Activated CD4-positive, alpha-beta T cell treated with anti-CD3 and anti-CD28 coated beads for 36 hours (primary cell): ENCODE data around the gene CLDN5. TPM values are rescaled to one million over a fixed set of nuclear protein-coding genes. Genes with fewer than 3 reads are reported as not detected.

Experiments used
- ATAC-seq: fragments of 200-7000 bp; cut with Tn5 transposase; one replicate; pipeline ENCODE4 v1.10.0; 2021; ENCODE audit warnings: mild to moderate bottlenecking, moderate library complexity
- CTCF ChIA-PET: fragments of 350-600 bp; sonication (Branson Sonifier 250); formaldehyde crosslinking; loops from one replicate; lab custom pipeline; 2021; ENCODE audit warnings: antibody characterized with exemption; lab: Charles Lee
- POLR2A ChIA-PET: fragments of 350-600 bp; sonication (Branson Sonifier 250); formaldehyde crosslinking; loops from one replicate; lab custom pipeline; 2021; ENCODE audit warnings: antibody characterized with exemption, inconsistent platforms; lab: Charles Lee
- DNase-seq: peaks from one replicate; pipeline ENCODE4 v3.0.0-alpha.2; 2020
- H3K27ac Mint-ChIP-seq: one replicate; pipeline ENCODE4 v1.8.0; 2021; ENCODE audit warnings: mixed read lengths
- H3K27me3 Mint-ChIP-seq: one replicate; pipeline ENCODE4 v1.8.0; 2021; ENCODE audit warnings: mixed read lengths
- H3K36me3 Mint-ChIP-seq: one replicate; pipeline ENCODE4 v1.8.0; 2021; ENCODE audit warnings: low read depth, mixed read lengths
- H3K4me1 Mint-ChIP-seq: one replicate; pipeline ENCODE4 v1.8.0; 2021; ENCODE audit warnings: mixed read lengths
- H3K4me3 Mint-ChIP-seq: one replicate; pipeline ENCODE4 v1.8.0; 2021; ENCODE audit warnings: mild to moderate bottlenecking, moderate library complexity, mixed read lengths
- H3K9me3 Mint-ChIP-seq: one replicate; pipeline ENCODE4 v1.8.0; 2021; ENCODE audit warnings: low read depth, mixed read lengths
- intact Hi-C, 2 experiments: fragments of 100-400 bp; cut with DNase I in 1 of 2; cut with micrococcal nuclease in 1 of 2; formaldehyde crosslinking; loops; one replicate each; pipeline versions ENCODE4 v1.14.2 to v1.15.1; 2022 to 2024; cut with DNase I, micrococcal nuclease
- total RNA-seq, 2 experiments: library from RNA; stranded (reverse); gene quantifications; one replicate each; pipeline ENCODE4 v1.2.3, GENCODE V29; 2021

Gene CLDN5
- total RNA-seq, 2 experiments from 2014 or later = not detected

- Mint-ChIP-seq H3K36me3 (peaks cover 36% of the 10 kb centered on the region), H3K9me3 (no peaks in the 10 kb centered on the region), H3K4me3 (no peak overlapping the region), H3K4me1 (peaks cover 5% of the 10 kb centered on the region), H3K27me3 (peaks cover 14% of the 10 kb centered on the region), H3K27ac (no peak overlapping the region)
- ChIA-PET CTCF (no interaction called here), POLR2A (no interaction called here)
- ATAC-seq = no peak
- DNase-seq = no peak
- intact Hi-C loops = loop anchor here in 1 of 2 experiments (5.0 kb wide), 1 partner anchor 112 kb away; no protein-coding TSS in a partner anchor
These were observed 4.2 kb downstream of the CLDN5 start for GRCh38 chr22:19520007-19520406.

- peaks cover 3% of the 10 kb centered on the region for H3K4me1 Mint-ChIP-seq
- no peak overlapping the region for H3K4me3 Mint-ChIP-seq
- intact Hi-C loops = no loop called here
- peaks cover 9% of the 10 kb centered on the region for H3K27me3 Mint-ChIP-seq
- CTCF ChIA-PET = no interaction called here
- ATAC-seq (no peak), DNase-seq (no peak)
- peaks cover 43% of the 10 kb centered on the region for H3K36me3 Mint-ChIP-seq
- POLR2A ChIA-PET = interaction anchor here (0.7 kb wide), 1 partner anchor 198 kb away, joined by 3 read pairs; no protein-coding TSS in a partner anchor
- no peaks in the 10 kb centered on the region for H3K9me3 Mint-ChIP-seq
- H3K27ac Mint-ChIP-seq = no peak overlapping the region
These were observed 4.9 kb downstream of the CLDN5 start for GRCh38 chr22:19519041-19519926.

- Mint-ChIP-seq H3K27me3 (peaks cover 6% of the 10 kb centered on the region), H3K27ac (no peak overlapping the region), H3K4me3 (no peak overlapping the region), H3K9me3 (no peaks in the 10 kb centered on the region), H3K36me3 (peaks cover 50% of the 10 kb centered on the region), H3K4me1 (no peaks in the 10 kb centered on the region)
- intact Hi-C loops = no loop called here
- DNase-seq (no peak), ATAC-seq (no peak)
- CTCF ChIA-PET = no interaction called here
- POLR2A ChIA-PET = interaction anchor here (0.5 kb wide), 1 partner anchor 83 kb away, joined by 5 read pairs; no protein-coding TSS in a partner anchor
These were observed 5.6 kb downstream of the CLDN5 start for GRCh38 chr22:19518635-19519034.

GRCh38 chr22:19517919-19518611 lies 6.1 kb downstream of the CLDN5 start:
- CTCF ChIA-PET = no interaction called here
- Mint-ChIP-seq H3K4me1 (no peaks in the 10 kb centered on the region), H3K9me3 (no peaks in the 10 kb centered on the region), H3K27me3 (peaks cover 4% of the 10 kb centered on the region), H3K27ac (no peak overlapping the region), H3K36me3 (peaks cover 55% of the 10 kb centered on the region), H3K4me3 (no peak overlapping the region)
- DNase-seq (no peak), ATAC-seq (no peak)
- POLR2A ChIA-PET = interaction anchor here (0.5 kb wide), 1 partner anchor 84 kb away, joined by 5 read pairs; no protein-coding TSS in a partner anchor
- intact Hi-C loops = no loop called here

GRCh38 chr22:19517171-19517500 lies 7.1 kb downstream of the CLDN5 start:
- H3K4me1 Mint-ChIP-seq = no peaks in the 10 kb centered on the region
- CTCF ChIA-PET = no interaction called here
- no peaks in the 10 kb centered on the region for H3K27me3 Mint-ChIP-seq
- peaks cover 64% of the 10 kb centered on the region for H3K36me3 Mint-ChIP-seq
- H3K9me3 Mint-ChIP-seq = no peaks in the 10 kb centered on the region
- no peak for ATAC-seq
- POLR2A ChIA-PET = interaction anchor here (0.7 to 1.1 kb wide), 2 partner anchors 10 to 11 kb away, joined by 3 to 4 read pairs; no protein-coding TSS in a partner anchor
- H3K4me3 Mint-ChIP-seq = no peak overlapping the region
- no peak for DNase-seq
- intact Hi-C loops = no loop called here
- no peak overlapping the region for H3K27ac Mint-ChIP-seq

- Mint-ChIP-seq H3K27ac (no peak overlapping the region), H3K36me3 (peaks cover 70% of the 10 kb centered on the region), H3K4me1 (no peaks in the 10 kb centered on the region), H3K4me3 (no peak overlapping the region), H3K9me3 (no peaks in the 10 kb centered on the region), H3K27me3 (no peaks in the 10 kb centered on the region)
- intact Hi-C loops = no loop called here
- POLR2A ChIA-PET = interaction anchor here (0.7 to 1.1 kb wide), 2 partner anchors 10 to 11 kb away, joined by 3 to 4 read pairs; no protein-coding TSS in a partner anchor
- CTCF ChIA-PET = interaction anchor here (0.6 to 0.8 kb wide), 2 partner anchors 46 to 608 kb away, joined by 3 read pairs; no protein-coding TSS in a partner anchor
- ATAC-seq (no peak), DNase-seq (no peak)
These were observed 7.6 kb downstream of the CLDN5 start for GRCh38 chr22:19516378-19517170.

- no peak for ATAC-seq
- H3K4me3 Mint-ChIP-seq = no peak overlapping the region
- intact Hi-C loops = no loop called here
- no peak for DNase-seq
- H3K27ac Mint-ChIP-seq = no peak overlapping the region
- H3K9me3 Mint-ChIP-seq = no peaks in the 10 kb centered on the region
- no peaks in the 10 kb centered on the region for H3K27me3 Mint-ChIP-seq
- H3K4me1 Mint-ChIP-seq = no peaks in the 10 kb centered on the region
- peaks cover 76% of the 10 kb centered on the region for H3K36me3 Mint-ChIP-seq
- POLR2A ChIA-PET = interaction anchor here (1.1 kb wide), 1 partner anchor 9 kb away, joined by 4 read pairs; no protein-coding TSS in a partner anchor
- CTCF ChIA-PET = interaction anchor here (0.6 to 0.8 kb wide), 2 partner anchors 45 to 608 kb away, joined by 3 read pairs; no protein-coding TSS in a partner anchor
These were observed 8.4 kb downstream of the CLDN5 start for GRCh38 chr22:19515654-19516377.

GRCh38 chr22:19514831-19515565 lies 9.2 kb downstream of the CLDN5 start:
- H3K4me3 Mint-ChIP-seq = no peak overlapping the region

GRCh38 chr22:19513823-19514222 lies 10.4 kb downstream of the CLDN5 start:
- ChIA-PET POLR2A (no interaction called here), CTCF (interaction anchor here (0.6 kb wide), 1 partner anchor 18 kb away, joined by 3 read pairs; no protein-coding TSS in a partner anchor)
- no peak overlapping the region for H3K27ac Mint-ChIP-seq
- no peak overlapping the region for H3K4me3 Mint-ChIP-seq
- DNase-seq = no peak
- intact Hi-C loops = no loop called here
- H3K27me3 Mint-ChIP-seq = no peaks in the 10 kb centered on the region
- ATAC-seq = no peak
- H3K4me1 Mint-ChIP-seq = no peaks in the 10 kb centered on the region
- no peaks in the 10 kb centered on the region for H3K9me3 Mint-ChIP-seq
- peaks cover 81% of the 10 kb centered on the region for H3K36me3 Mint-ChIP-seq

More at GRCh38 chr22:19514831-19515565, 9.2 kb downstream of the CLDN5 start:
- CTCF ChIA-PET = no interaction called here
- Mint-ChIP-seq H3K27me3 (no peaks in the 10 kb centered on the region), H3K9me3 (no peaks in the 10 kb centered on the region), H3K4me1 (no peaks in the 10 kb centered on the region), H3K27ac (no peak overlapping the region), H3K36me3 (peaks cover 76% of the 10 kb centered on the region)
- intact Hi-C loops = no loop called here
- no peak for DNase-seq
- POLR2A ChIA-PET = no interaction called here
- no peak for ATAC-seq

- H3K27ac Mint-ChIP-seq = no peak overlapping the region
- POLR2A ChIA-PET = no interaction called here
- CTCF ChIA-PET = interaction anchor here (0.9 kb wide), 1 partner anchor 224 kb away, joined by 3 read pairs; no protein-coding TSS in a partner anchor
- no peak overlapping the region for H3K4me3 Mint-ChIP-seq
- intact Hi-C loops = no loop called here
- peaks cover 82% of the 10 kb centered on the region for H3K36me3 Mint-ChIP-seq
- H3K27me3 Mint-ChIP-seq = no peaks in the 10 kb centered on the region
- peaks cover 3% of the 10 kb centered on the region for H3K4me1 Mint-ChIP-seq
- ATAC-seq (no peak), DNase-seq (no peak)
- no peaks in the 10 kb centered on the region for H3K9me3 Mint-ChIP-seq
These were observed 13.3 kb downstream of the CLDN5 start for GRCh38 chr22:19510919-19511341.
